NCI-H146 treated with DMSO at 0.1 percent for 48 hours (cell line): ENCODE measurements around the gene ANKRD9.
"Not testable (repeated sequence)": the region's sequence is repeated elsewhere in the genome, so short reads cannot be mapped to it uniquely, and the experiment has no call there.

Source experiments
- DNase-seq: peaks from one replicate; lab custom pipeline; 2025; ENCODE audit not compliant: unreplicated experiment; lab: John Stamatoyannopoulos, UW

The ANKRD9 gene

DNA sequence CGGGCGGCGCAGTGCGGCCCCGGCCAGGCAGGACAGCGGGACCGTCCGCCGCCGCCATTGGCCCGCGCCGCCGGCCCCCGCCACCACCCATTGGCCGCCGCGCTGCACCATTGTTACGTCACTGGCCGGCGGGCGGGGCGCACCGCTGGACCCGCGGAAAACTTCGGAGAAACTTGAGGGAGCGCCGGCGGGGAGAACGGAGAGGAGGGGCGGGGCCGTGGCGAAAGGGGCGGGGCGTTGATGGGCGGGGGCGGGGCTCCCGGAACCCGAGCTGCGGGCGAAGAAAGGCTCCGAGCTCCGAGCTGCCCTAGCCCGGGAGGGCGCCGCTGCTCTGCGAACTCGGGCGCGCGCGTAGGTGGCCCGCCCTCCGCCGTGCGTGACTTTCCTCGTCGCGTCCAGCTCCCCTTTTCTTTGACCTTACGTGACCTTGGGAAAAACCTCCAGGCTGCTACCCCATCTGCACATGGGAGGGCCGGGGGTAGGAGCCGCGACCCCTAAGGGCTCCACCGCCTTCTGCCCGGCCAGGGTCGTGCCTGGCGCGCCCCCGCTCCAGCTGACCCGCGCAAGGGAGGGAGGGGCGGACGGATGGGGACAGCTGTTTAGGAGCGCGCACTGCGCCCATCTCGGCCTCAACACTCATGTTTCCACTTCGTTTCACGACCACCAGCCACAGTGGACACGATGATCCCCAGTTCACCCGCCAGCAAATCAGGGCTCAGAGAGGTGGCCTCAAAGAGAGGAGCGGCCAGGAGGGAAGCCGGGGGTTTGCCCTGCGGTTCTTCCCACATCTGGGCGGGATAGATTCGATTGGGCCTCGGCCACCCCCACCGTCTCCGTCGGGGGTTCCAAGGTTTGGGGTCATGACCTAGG, at the start of gene ANKRD9:
Gene ANKRD9 (minus strand): TSS at position 31 of the 870 bp plus-strand sequence. CDS start 1,887 bp downstream, outside the sequence.
- DNase-seq = peak; percentile 61

DNA sequence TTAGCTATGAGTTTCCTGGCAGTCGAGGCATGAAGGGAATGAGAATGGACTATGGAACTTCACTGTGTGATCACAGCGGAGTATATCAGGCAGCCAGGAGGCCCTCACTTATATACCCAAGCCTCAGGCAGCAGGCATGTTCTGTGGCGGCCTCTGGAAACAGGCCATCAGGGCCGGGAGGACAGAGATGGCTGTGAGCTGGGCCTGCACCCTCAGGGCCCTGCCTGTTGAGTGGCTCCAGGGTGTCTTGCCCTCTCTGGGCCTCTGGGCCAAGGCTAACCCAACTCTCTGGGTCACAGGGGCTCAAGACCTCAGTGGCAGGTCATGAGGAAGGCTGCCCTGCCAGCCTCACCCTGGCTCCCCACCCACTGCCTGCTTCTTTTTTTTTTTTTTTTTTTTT, 49.0 kb upstream of the ANKRD9 start:
- no peak for DNase-seq

DNA sequence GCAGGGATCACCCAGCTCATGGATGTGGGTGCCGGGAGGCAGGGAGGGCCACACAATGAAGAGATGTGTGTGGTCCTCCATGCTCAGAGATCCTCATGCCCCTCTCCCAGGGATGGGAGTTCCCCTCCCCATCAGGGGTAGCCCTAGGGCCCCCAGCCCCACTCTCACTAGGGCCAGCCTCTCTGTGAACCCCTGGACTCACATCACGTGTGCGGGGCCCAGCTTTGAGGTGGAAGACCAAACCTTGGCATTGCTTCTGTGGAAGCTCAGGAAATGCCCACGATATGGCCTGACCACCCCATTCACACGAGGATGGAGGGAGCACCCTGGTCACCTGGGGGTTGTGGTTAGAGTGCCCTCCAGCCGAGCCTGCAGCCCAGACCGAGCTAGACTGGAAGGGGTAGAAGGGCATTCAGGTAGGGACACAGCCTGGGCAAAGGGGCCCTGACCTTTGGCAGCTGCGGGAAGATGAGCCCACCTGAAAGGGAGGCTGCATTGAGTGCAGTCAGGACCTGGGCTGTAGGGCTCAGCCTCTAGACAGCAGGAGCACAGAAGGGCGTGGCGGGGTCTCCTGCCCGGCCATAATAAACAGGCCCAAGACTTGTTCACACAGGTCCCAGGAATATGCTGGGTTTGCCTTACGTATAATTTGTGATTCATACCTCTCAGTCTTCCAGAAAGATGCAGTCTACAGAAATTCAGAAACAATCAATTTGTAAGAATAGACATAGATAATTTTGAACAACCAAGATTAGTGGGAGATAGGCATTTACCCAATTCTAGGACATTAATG, 48.1 kb upstream of the ANKRD9 start:
- no peak for DNase-seq

- no peak for DNase-seq
These were observed 46.6 kb upstream of the ANKRD9 start for GRCh38 chr14:102556098-102556677.

DNA sequence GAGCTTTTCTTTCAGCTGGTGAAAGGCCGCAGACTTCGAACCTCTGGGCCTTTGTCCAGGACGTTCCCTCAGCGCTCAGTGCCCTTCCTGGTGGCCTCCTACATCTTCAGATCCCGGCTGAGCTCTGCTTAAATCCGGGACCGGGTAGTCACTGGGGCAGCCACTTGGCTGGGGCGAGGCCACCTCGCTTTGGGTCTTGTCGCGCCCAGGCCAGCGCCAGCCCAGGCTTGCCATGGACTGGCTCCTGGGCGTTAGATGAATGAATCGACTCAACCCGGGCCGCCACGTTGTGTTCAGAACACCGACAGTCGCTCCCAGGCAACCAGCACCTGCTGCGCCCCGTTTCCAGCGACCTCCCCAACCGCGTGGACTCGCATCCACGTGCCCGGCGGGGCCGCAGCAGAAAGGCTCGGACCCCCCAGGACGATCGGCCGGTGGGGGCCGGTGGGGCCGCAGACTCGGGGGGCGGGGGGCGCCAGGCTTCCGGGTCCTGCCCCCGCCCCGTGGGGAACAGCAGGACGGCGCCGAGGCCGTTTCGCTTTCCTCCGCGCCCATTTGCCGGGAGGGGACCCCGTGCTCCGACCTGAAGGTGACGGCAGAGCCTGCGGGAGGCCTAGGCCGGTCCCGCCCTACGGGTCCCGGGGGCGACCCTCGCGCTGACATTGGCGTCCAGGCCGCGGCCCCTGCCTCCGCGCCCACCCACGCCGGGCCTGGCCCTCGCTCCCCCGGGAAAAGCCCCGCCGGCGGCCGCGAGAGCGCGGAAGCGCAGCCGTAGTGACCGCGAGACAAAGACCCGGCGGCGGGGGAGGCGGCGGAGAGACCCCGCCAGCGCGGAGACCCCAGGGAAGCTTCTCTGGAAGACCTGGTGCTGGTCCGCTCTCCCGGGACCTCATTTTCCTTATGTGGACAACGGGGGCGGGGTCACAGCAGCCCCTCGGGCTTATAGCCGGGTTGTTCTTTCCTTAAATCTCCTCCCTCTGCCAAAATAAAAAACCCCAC, 45.5 kb upstream of the ANKRD9 start:
- peak; percentile 34 for DNase-seq

- DNase-seq = no peak
These were observed 42.6 kb upstream of the ANKRD9 start for GRCh38 chr14:102551995-102552705.

DNA sequence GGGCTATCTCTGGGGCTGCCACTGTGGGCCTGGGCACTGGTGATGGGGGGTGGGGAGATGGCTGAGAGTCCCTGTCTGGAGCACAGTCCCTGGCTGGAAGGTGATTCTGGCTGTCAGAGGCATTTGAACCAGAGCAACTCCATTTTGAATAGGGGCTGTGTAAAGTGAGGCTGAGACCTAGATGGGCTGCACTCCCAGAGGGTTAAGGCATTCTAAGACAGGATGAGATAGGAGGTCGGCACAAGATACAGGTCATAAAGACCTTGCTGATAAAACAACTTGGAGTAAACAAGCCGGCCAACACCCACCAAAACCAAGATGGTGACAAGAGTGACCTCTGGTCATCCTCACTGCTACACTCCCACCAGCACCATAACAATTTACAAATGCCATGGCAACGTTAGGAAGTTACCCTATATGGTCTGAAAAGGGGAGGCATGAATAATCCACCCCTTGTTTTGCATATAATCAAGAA, 41.4 kb upstream of the ANKRD9 start:
- not testable (repeated sequence) for DNase-seq

- DNase-seq = no peak
These were observed 39.2 kb upstream of the ANKRD9 start for GRCh38 chr14:102548616-102549240.

GRCh38 chr14:102545461-102546265, 36.1 kb upstream of the ANKRD9 start:
- no peak for DNase-seq

DNA sequence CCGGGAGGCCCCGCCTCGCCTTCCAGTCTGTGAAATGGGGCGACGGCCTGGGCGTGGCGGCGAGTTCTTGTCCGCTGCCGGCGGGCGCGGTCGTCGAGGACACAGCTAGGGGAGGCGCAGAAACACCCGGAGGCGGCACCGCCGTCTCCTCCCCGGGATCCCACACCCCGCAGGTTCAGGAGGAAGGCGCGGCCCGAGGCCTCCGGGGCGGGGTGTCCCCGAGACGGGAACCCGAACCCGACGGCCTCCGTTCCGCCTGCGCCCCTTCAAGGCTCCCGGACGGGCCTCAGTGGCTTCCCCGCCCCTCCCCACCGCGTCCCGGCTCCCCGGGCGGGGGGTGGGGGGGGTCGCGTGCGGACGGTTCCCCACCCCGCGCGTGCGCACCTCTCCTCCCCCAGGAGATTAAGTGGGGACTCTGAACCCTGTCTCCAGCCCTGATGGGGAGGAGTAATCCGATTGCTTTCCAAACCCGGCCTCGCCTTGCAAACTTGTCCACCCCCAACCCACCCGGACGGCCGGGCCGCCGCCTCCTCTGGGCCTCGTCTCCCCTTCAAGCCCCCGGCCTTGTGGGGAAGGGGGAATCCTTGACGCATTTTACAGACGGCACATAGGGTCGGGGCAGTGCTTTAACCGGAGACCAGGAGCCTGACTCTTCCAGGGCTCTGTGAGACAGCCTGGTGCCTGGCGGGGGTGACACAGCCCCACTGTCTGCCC, 35.3 kb upstream of the ANKRD9 start:
- no peak for DNase-seq

- DNase-seq = no peak
These were observed 34.6 kb upstream of the ANKRD9 start for GRCh38 chr14:102544046-102544746.

- no peak for DNase-seq
These were observed 32.2 kb upstream of the ANKRD9 start for GRCh38 chr14:102541771-102542170.

GRCh38 chr14:102541029-102541491, 31.5 kb upstream of the ANKRD9 start:
- DNase-seq = not testable (repeated sequence)

DNA sequence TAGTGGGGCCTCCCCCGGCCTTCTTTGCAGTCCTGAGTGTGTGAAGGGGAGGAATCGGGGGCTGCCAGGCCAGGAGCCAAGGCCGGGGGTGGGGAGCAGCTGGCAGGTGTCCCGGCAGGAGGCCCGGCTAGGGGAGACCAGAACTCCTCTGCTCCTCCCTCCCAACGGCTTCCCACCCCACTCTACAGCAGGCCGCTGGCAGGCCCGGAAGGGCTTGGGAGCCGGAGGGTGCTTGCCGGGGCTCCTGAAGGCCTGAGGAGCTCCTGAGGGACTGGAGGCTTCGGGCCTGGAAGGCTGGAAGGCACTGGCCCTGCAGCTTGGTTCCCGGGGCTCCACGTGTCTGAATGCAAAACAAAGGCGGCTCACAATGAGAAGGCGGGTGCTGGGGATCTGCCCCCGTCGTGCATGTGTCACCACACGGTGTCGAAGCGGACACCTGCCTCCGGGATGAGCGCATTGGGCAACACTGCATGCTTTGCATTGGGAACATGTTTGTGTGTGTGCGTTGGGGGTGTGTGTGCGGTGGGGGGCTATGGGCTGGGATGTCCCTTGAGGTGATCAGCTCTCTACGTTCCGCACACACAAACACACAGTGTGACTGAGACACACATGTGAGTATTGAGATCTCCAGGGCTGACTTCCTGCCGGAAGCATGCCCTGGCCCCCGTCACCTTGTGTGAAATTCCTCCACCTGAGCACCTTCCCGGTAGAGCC, 30.9 kb upstream of the ANKRD9 start:
- DNase-seq = no peak

DNA sequence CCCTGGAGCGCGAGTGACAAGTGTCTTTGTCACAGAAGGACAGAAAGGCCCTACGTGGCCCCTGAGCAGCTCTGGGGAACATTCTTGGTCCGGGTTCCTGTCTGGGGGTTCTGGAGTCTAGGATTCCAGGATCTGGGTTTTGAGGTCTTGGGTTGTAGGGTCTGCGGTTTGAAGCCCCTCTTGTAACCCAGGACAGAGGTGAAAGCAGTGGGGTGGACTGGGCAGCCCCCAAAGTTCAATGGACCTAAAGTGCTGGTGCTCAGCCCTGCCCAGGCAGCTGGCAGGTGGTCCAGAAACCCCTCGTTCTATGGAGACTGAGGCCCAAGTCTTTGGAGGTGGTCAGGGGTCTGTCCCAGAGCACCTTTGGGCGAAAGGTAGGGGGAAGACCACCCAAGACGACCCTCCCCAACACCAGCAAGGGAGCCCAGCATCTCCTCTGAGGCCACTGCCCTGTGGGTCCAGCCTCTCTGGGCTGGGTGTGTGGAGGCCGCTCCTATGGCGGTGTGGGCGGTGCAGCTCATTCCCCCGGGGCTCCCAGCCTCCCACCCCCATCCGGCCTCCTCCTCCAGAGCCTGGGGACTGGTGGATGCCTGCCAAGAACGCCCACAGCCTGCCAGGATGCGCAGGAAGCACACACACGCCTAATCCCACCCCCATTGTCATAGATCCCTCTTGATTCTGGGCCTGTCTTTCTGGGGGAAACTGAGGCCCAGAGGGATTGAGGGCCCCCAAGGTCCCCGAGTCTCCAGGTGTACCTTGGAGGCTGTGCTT, 30.2 kb upstream of the ANKRD9 start:
- DNase-seq = no peak
